Natural killer cell treated with Interleukin-12 subunit alpha and Interleukin-12 subunit beta and Interleukin-15 and Interleukin-18, amount 100 ng/mL, for 72 hours (primary cell): ENCODE results near the gene TCFL5. TPM values are rescaled to one million over a fixed set of nuclear protein-coding genes. Genes with fewer than 3 reads are reported as not detected.

Source experiments
- ATAC-seq, 2 donors: fragments of 150-1000 bp; cut with Tn5 transposase in 1 of 2; sonication (Bioruptor Pico), chemical (Tn5 transposase) in 1 of 2; 2 replicates each; pipeline ENCODE4 v1.10.0; 2021
- DNase-seq: peaks from one replicate; pipeline ENCODE4 v3.0.0; 2022; ENCODE audit warnings: low spot score
- H3K27ac Mint-ChIP-seq, 2 donors: 1 replicate in 1 of 2; 2 replicates in 1 of 2; pipeline ENCODE4 v1.8.0; 2022; ENCODE audit warnings: mixed read lengths in 2 of 2, mild to moderate bottlenecking in 1 of 2, moderate library complexity in 1 of 2
- H3K27me3 Mint-ChIP-seq, 2 donors: 1 replicate in 1 of 2; 2 replicates in 1 of 2; pipeline ENCODE4 v1.8.0; 2022; ENCODE audit warnings: mixed read lengths in 2 of 2
- H3K36me3 Mint-ChIP-seq: one replicate; pipeline ENCODE4 v1.8.0; 2022; ENCODE audit warnings: mixed read lengths
- H3K4me1 Mint-ChIP-seq, 2 donors: 1 replicate in 1 of 2; 2 replicates in 1 of 2; pipeline ENCODE4 v1.8.0; 2022; ENCODE audit warnings: low read depth in 2 of 2, mixed read lengths in 2 of 2, mild to moderate bottlenecking in 1 of 2
- H3K4me3 Mint-ChIP-seq: one replicate; pipeline ENCODE4 v1.8.0; 2022; ENCODE audit warnings: mixed read lengths
- H3K9me3 Mint-ChIP-seq: 2 replicates; pipeline ENCODE4 v1.8.0; 2022; ENCODE audit warnings: mixed read lengths
- total RNA-seq, 2 donors: library from RNA; stranded (reverse); gene quantifications; one replicate each; pipeline ENCODE4 v1.2.3, GENCODE V29; 2022

TCFL5 gene
- total RNA-seq: 1 to 10 TPM; 4.1 to 5.9 TPM

DNA sequence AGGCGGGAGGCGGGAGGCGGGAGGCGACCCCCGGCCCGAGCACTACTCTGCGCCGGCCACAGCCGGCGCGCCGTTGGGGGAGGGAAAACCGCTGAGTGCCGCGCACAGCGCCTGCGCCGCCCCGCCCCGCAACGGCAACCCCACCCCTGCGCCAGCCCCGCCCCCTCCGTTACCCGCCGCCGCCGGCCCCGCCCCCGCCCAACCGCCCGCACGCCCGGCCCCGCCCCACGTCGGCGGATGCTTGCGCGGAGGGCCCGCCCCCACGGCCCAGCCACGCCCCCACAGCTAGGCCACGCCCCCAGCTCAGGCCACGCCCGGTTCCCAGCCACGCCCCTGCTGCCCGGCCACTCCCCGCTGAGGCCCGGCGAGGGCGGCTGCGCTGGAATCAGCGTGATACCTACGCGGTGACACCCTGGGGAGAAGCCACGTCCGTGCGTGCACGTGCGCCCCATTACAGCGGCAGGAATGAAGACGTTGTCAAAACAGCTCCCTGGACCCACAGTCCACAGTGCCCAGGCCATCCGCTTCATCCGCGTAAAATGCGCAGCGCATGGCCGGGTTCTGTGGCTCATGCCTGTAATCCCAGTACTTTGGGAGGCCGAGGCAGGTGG lies at the start of gene TCFL5:
TCFL5 (minus strand) TSS at position 97 of the 611 bp plus-strand sequence. CDS start 152 bp downstream, outside the sequence.
- Mint-ChIP-seq H3K36me3 (peaks cover 11% of the 10 kb centered on the region), H3K27ac (no peak within 1 kb of the TSS), H3K9me3 (no peaks in the 10 kb centered on the region), H3K27me3 (no peaks in the 10 kb centered on the region), H3K4me1 (peaks cover 15 to 18% of the 10 kb centered on the region in 2 donors), H3K4me3 (peak within 1 kb of the TSS; percentile 72)
- DNase-seq (peak; percentile 95), ATAC-seq (peak; percentile 96 to 98)

DNA sequence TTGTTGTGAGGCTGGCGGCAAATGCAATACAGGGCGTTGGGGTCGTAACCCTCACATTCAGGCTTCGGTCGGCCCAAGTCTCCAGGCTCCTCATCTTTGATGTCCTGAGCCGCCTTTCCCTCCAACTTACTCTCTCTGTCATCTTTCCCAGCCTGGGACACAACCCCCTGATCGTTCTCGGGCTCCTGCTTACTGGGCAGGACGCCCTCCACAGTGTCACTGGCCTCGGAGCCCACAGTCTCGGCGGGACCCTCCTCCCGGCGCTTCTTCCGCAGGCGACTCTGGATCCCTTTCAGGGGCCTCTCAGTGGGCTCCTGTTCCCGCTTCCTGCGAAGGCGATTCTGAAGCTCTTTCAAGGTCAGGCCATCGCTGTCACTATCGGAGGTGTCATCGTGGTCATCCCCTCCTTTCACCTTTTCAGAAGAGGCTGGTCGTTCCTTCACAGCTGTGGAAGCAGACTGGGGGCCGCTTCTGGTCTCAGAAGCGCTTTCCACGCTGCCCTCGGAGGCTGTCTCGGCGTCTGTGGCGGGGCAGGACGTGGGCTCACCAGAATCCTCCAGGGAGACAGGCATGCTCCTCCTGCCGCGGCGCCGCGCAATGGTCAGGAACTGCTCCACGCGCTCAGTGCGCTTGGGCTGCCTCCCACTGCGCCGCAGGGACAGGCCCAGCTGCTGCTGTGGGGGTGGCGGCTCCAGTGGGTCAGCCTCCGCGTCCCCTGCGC lies 49.3 kb upstream of the TCFL5 start:
- Mint-ChIP-seq H3K27ac (no peak overlapping the region), H3K4me1 (peaks cover 39 to 42% of the 10 kb centered on the region in 2 donors), H3K9me3 (no peaks in the 10 kb centered on the region), H3K4me3 (no peak overlapping the region), H3K27me3 (no peaks in the 10 kb centered on the region), H3K36me3 (peaks cover 6% of the 10 kb centered on the region)
- DNase-seq (no peak), ATAC-seq (no peak)

- Mint-ChIP-seq H3K27me3 (no peaks in the 10 kb centered on the region), H3K36me3 (peaks cover 9% of the 10 kb centered on the region), H3K27ac (no peak overlapping the region), H3K4me3 (no peak overlapping the region), H3K4me1 (peaks cover 34 to 37% of the 10 kb centered on the region in 2 donors), H3K9me3 (no peaks in the 10 kb centered on the region)
- ATAC-seq (peak in 1 of 2 donors; percentile 25), DNase-seq (no peak)
These were observed 48.7 kb upstream of the TCFL5 start for GRCh38 chr20:62910217-62910766.

- Mint-ChIP-seq H3K27me3 (no peaks in the 10 kb centered on the region), H3K4me3 (no peak overlapping the region), H3K36me3 (peaks cover 17% of the 10 kb centered on the region), H3K4me1 (peaks cover 23 to 34% of the 10 kb centered on the region in 2 donors), H3K27ac (no peak overlapping the region), H3K9me3 (no peaks in the 10 kb centered on the region)
- DNase-seq (no peak), ATAC-seq (no peak)
These were observed 47.6 kb upstream of the TCFL5 start for GRCh38 chr20:62908971-62909791.

DNA sequence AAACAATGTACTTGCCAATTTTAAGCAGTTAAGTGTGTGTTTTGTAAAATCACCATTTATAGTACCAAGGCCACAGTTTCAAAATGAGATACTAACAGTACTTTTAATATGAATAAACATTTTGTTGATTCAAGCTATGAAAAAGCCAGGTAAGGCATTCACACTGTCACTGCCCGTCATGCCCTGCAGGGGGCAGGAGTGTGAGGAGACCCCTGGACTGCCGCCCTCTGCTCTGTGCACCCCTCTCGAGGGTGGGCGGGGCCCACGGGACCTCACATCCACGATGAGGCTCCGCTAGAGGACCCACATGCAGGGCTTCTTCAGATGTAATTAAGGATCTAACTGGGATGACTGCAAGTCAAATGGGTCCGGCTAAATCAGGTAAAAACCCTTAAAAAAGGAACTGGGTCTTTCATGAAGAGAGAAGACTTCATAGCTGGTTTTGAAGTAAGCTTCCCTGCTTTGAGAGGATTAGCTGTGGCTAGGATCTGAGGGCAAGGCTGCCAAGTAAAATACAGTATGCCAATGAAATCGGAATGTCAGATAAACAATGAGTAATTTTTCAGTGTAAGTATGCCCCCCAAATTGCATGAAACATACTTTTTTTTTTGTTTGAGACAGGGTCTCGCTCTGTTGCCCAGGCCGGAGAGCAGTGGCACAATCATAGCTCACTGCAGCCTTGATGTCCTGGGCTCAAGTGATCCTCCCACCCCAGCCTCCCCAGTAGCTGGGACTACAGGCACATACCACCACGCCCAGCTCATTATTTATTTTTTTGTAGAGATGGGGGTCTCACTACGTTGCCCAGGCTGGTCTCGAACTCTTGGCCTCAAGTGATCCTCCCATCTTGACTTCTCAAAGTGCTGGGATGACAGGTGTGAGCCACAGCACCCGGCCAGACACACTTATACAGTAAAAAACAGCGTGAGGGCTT lies 46.0 kb upstream of the TCFL5 start:
- peak in 1 of 2 donors; percentile 56 for ATAC-seq
- H3K27me3 Mint-ChIP-seq: no peaks in the 10 kb centered on the region
- no peak for DNase-seq
- H3K36me3 Mint-ChIP-seq: peaks cover 21% of the 10 kb centered on the region
- H3K9me3 Mint-ChIP-seq: no peaks in the 10 kb centered on the region
- H3K27ac Mint-ChIP-seq: no peak overlapping the region
- no peak overlapping the region for H3K4me3 Mint-ChIP-seq
- peaks cover 14 to 26% of the 10 kb centered on the region in 2 donors for H3K4me1 Mint-ChIP-seq

DNA sequence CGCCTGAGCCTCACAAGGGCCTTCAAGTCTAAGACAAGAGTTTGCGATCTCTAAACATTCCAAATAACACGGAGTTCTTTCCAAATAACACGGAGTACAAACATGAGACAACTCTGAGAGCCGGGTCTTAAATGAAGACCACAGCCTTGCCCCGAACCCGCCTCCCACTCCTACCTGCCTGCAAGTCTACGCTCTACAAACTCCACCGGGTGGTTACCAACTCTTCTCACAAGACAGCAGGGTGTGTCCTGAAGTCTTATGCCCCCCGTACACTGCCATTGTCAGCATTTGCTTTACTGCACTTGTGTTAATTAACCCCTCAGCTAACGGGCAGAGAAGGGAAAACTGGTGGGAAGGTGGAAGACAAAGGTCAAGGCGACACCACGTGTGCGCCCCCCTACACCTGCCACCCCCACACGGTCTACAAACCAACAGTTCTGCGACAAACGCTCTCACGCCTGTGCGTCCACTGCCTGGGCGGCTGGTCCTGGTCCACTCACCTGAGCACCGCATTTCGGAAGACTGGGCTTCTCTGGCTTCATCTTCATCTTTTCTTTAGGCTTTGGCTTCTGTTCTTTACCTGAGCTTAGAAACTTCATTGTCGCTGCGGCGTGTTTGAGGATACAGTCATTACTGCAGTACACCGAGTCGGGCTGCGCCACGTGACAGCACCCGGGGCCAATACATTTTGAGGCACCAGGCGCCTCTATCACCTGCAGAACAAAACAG lies 45.2 kb upstream of the TCFL5 start:
- no peak for DNase-seq
- Mint-ChIP-seq H3K27ac (peak overlapping the region in 1 of 2 donors; percentile 50), H3K27me3 (no peaks in the 10 kb centered on the region)

GRCh38 chr20:62906209-62906608 lies 44.6 kb upstream of the TCFL5 start:
- H3K9me3 Mint-ChIP-seq: no peaks in the 10 kb centered on the region
- DNase-seq (no peak), ATAC-seq (no peak)
- peaks cover 14 to 20% of the 10 kb centered on the region in 2 donors for H3K4me1 Mint-ChIP-seq
- peaks cover 21% of the 10 kb centered on the region for H3K36me3 Mint-ChIP-seq
- H3K4me3 Mint-ChIP-seq: no peak overlapping the region
- H3K27me3 Mint-ChIP-seq: no peaks in the 10 kb centered on the region
- H3K27ac Mint-ChIP-seq: no peak overlapping the region

More for the DNA sequence above, 45.2 kb upstream of the TCFL5 start:
- Mint-ChIP-seq H3K4me1 (peaks cover 14 to 25% of the 10 kb centered on the region in 2 donors), H3K36me3 (peaks cover 21% of the 10 kb centered on the region), H3K9me3 (no peaks in the 10 kb centered on the region), H3K4me3 (no peak overlapping the region)
- ATAC-seq: no peak

DNA sequence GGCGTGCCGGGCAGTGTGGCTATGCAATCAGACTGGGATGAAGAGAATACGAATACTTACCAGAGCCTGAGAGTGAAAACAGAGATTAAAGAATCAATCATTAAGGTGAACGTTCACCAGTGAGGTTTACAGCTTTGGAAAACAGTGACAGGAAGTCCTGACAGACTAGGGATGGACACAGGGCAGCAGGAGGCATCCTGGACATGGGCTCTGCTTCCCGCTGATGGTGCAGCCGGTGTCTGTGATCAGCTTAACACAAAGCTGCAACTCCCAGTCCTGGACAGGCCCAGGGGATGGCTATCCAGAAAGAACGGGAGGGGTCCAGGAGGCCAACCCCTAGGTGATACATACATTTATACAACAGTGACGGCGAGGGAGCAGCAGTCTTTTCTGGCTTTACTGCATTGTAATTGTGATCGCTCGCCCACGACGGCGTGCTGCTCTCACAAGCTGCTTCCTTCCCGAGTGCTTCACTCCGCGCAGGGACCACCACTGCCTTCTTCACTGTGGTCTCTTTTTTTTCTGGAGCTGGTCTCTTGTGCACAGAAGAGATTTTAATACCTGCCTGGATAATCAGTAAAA lies 44.0 kb upstream of the TCFL5 start:
- peaks cover 14 to 20% of the 10 kb centered on the region in 2 donors for H3K4me1 Mint-ChIP-seq
- peaks cover 21% of the 10 kb centered on the region for H3K36me3 Mint-ChIP-seq
- no peak overlapping the region for H3K27ac Mint-ChIP-seq

DNA sequence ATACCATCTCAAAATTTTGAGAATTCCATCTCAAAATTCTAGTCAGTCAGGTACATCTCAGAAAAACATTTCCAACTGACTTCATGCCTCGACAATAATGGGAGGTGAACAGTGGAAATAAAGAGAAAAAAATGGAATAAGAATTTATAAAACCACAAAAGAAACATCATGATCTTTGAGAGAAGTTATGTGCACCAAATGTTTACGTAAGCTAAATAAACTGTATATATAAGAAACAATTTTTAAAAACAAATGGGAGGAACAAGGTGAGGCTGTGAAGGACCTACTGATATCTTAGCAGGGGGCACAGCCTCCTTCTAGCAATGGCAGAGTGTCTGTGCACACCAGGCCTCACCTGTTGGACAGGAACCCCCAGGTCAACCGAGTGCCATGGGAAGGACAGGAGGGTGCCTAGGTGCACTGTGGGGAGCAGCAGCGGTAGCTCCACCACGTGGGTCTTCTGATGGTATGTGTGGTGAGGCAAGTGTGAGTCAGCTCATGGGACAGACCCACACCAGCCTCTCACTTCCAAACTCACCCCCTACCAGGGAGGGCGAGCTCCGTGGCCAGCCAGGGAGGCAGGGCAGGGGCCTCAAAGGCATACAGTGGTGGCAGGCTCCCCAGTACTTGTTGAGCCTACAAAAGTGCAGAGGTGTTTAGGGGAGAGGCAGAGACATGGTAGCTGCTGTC lies 41.4 kb upstream of the TCFL5 start:
- H3K4me1 Mint-ChIP-seq: peaks cover 19 to 29% of the 10 kb centered on the region in 2 donors
- ATAC-seq (no peak), DNase-seq (no peak)
- no peaks in the 10 kb centered on the region for H3K27me3 Mint-ChIP-seq
- no peaks in the 10 kb centered on the region for H3K9me3 Mint-ChIP-seq
- no peak overlapping the region for H3K4me3 Mint-ChIP-seq
- H3K27ac Mint-ChIP-seq: no peak overlapping the region
- peaks cover 15% of the 10 kb centered on the region for H3K36me3 Mint-ChIP-seq

More for the DNA sequence above, 44.0 kb upstream of the TCFL5 start:
- ATAC-seq: no peak
- no peaks in the 10 kb centered on the region for H3K9me3 Mint-ChIP-seq
- H3K27me3 Mint-ChIP-seq: no peaks in the 10 kb centered on the region
- no peak overlapping the region for H3K4me3 Mint-ChIP-seq
- DNase-seq: no peak

- Mint-ChIP-seq H3K9me3 (no peaks in the 10 kb centered on the region), H3K4me3 (no peak overlapping the region), H3K36me3 (peaks cover 15% of the 10 kb centered on the region), H3K27me3 (no peaks in the 10 kb centered on the region), H3K27ac (peak overlapping the region in 1 of 2 donors; percentile 43), H3K4me1 (peaks cover 20 to 30% of the 10 kb centered on the region in 2 donors)
- DNase-seq: no peak
- ATAC-seq: no peak
These were observed 40.3 kb upstream of the TCFL5 start for GRCh38 chr20:62901891-62902290.

DNA sequence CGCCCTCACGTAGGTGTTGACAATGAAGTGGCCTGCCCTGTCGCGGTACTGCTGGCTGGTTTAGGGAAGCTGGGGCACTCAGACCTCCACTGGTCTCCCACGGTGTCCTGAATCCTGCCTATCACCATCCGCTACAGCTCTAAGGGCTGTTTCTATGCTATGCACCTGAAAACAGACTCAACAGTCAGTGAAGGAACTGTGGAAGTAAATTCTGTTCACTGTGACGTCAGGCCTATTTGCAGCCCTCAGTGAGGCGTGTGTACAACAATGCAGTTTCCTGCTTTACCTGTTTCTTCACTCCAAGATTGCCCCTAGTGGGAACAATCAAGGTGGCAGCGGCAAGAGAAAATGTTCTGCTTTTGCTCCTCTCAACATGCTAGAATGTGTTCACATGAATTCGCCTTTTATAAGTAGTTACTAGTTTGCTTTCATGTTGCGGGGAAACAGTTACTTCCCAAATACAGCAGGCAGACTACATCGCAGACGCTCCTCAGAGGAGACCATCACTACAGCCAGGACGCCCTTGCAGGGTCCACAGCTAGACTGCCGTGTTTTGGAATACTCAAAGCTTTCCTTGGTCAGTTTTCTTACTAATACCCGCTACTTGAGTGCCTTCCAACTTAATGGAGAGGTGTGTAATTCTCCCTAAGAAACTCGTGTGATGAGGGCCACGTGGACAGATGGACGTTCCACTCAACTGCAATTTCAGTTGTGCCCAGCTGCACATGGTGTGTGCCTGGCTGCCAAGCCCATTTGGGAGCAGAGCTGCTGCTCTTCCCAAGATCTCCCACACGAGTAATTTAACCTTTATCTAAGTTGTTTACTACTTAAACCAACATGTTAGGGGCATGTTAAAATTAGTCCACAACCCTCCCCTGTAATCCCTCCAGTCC lies 39.3 kb upstream of the TCFL5 start:
- DNase-seq (no peak), ATAC-seq (peak; percentile 3 to 24)
- no peak overlapping the region for H3K4me3 Mint-ChIP-seq
- no peak overlapping the region for H3K27ac Mint-ChIP-seq
- no peaks in the 10 kb centered on the region for H3K27me3 Mint-ChIP-seq
- peaks cover 15% of the 10 kb centered on the region for H3K36me3 Mint-ChIP-seq
- H3K4me1 Mint-ChIP-seq: peaks cover 20 to 29% of the 10 kb centered on the region in 2 donors
- no peaks in the 10 kb centered on the region for H3K9me3 Mint-ChIP-seq
